Measurements from ENCODE around the gene C10orf120.

GRCh38 chr10:122674781-122675180 is 24.9 kb downstream of the C10orf120 start:
- TF ChIP-seq CTCF (IDR thresholded peaks at IDR 0.05; ENCODE audit: insufficient read depth, low read length) (no peak), POLR2AphosphoS5 (IDR thresholded peaks at IDR 0.05; ENCODE audit: low read depth) (no peak), GABPA (IDR thresholded peaks at IDR 0.05; ENCODE audit: low read depth) (no peak), SPI1 (IDR thresholded peaks at IDR 0.05; ENCODE audit: borderline replicate concordance, low read depth) (no peak)
- TF ChIP-seq, protein P1, sequence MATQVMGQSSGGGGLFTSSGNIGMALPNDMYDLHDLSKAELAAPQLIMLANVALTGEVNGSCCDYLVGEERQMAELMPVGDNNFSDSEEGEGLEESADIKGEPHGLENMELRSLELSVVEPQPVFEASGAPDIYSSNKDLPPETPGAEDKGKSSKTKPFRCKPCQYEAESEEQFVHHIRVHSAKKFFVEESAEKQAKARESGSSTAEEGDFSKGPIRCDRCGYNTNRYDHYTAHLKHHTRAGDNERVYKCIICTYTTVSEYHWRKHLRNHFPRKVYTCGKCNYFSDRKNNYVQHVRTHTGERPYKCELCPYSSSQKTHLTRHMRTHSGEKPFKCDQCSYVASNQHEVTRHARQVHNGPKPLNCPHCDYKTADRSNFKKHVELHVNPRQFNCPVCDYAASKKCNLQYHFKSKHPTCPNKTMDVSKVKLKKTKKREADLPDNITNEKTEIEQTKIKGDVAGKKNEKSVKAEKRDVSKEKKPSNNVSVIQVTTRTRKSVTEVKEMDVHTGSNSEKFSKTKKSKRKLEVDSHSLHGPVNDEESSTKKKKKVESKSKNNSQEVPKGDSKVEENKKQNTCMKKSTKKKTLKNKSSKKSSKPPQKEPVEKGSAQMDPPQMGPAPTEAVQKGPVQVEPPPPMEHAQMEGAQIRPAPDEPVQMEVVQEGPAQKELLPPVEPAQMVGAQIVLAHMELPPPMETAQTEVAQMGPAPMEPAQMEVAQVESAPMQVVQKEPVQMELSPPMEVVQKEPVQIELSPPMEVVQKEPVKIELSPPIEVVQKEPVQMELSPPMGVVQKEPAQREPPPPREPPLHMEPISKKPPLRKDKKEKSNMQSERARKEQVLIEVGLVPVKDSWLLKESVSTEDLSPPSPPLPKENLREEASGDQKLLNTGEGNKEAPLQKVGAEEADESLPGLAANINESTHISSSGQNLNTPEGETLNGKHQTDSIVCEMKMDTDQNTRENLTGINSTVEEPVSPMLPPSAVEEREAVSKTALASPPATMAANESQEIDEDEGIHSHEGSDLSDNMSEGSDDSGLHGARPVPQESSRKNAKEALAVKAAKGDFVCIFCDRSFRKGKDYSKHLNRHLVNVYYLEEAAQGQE (IDR thresholded peaks at IDR 0.05; ENCODE audit: insufficient replicate concordance, low read depth): no peak
